Measurements from ENCODE around the gene PNPLA7. TPM values are rescaled to one million over a fixed set of nuclear protein-coding genes. Genes with fewer than 3 reads are reported as not detected.
A peak's percentile ranks its signal among the peaks of the same experiment; 100 is the strongest.

The PNPLA7 gene
- total and polyA plus RNA-seq, 4 donors: 0.75 to 6.5 (median 2.1) TPM

DNA sequence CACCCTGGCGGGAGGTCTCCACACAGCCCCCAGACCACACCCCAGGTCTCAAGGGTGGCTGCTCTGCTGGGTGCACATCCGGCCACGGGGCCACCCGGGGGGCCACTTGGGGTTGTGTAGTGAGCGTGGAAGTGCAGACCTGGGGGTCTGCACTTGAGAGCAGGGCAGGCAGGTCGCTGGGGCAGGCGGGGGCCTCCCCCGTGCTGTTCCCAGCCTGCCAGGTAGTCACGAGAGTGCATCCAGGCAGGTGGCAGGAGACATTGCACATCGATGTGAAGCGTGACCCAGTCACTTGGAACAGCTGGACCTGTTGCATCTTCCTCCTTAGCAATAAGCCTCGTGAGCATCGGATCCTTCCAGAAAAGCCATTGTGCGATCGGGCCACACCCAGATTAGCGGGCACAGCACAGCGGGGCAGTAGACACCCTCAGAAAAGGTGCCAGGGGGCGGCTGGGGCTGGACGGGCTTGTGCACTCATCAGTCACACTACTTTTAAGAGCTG lies 104.2 kb downstream of the PNPLA7 start (continued):
- TF ChIP-seq, protein P1, sequence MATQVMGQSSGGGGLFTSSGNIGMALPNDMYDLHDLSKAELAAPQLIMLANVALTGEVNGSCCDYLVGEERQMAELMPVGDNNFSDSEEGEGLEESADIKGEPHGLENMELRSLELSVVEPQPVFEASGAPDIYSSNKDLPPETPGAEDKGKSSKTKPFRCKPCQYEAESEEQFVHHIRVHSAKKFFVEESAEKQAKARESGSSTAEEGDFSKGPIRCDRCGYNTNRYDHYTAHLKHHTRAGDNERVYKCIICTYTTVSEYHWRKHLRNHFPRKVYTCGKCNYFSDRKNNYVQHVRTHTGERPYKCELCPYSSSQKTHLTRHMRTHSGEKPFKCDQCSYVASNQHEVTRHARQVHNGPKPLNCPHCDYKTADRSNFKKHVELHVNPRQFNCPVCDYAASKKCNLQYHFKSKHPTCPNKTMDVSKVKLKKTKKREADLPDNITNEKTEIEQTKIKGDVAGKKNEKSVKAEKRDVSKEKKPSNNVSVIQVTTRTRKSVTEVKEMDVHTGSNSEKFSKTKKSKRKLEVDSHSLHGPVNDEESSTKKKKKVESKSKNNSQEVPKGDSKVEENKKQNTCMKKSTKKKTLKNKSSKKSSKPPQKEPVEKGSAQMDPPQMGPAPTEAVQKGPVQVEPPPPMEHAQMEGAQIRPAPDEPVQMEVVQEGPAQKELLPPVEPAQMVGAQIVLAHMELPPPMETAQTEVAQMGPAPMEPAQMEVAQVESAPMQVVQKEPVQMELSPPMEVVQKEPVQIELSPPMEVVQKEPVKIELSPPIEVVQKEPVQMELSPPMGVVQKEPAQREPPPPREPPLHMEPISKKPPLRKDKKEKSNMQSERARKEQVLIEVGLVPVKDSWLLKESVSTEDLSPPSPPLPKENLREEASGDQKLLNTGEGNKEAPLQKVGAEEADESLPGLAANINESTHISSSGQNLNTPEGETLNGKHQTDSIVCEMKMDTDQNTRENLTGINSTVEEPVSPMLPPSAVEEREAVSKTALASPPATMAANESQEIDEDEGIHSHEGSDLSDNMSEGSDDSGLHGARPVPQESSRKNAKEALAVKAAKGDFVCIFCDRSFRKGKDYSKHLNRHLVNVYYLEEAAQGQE (IDR thresholded peaks at IDR 0.05): no peak
- no peak for TF ChIP-seq FOXA1 (IDR thresholded peaks at IDR 0.05)
- TF ChIP-seq RXRA (IDR thresholded peaks at IDR 0.05): no peak
- no peak for TF ChIP-seq SP1 (IDR thresholded peaks at IDR 0.05)
- TF ChIP-seq TAF1 (conservative IDR thresholded peaks at IDR 0.05): no peak
- no peak for TF ChIP-seq EGR1 (IDR thresholded peaks at IDR 0.05; ENCODE audit: low read depth in 2 of 2)
- TF ChIP-seq, protein P2, sequence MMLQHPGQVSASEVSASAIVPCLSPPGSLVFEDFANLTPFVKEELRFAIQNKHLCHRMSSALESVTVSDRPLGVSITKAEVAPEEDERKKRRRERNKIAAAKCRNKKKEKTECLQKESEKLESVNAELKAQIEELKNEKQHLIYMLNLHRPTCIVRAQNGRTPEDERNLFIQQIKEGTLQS (IDR thresholded peaks at IDR 0.05): no peak
- no peak for TF ChIP-seq JUND (IDR thresholded peaks at IDR 0.05)

DNA sequence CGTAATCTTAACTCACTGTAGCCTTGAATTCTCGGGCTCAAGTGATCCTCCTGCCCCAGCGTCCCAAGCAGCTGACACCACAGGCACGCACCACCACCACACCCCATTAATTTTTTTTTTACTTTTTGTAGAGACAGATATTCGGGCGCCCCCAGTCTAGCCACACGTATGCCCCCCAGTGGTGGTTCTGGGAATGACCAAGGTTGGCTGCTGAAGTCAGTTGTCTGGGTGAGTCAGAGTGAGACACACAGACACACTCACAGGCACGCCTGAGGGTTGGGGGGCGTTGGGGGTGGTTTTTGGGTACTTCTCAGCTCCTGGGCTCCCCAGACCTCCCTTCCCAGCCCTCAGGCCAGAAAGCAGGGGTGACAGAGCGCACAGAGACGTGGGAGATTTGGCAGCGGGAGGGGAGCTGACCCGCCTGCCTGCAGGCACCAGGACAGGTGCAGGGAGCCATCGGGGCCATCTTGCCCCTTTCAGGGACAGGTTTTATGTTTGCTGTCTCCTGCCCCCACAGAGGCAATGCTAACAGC lies 104.9 kb downstream of the PNPLA7 start:
- H3K9me3 ChIP-seq (ENCODE audit: control insufficient read depth in 4 of 4, low read length in 3 of 4): no peaks in the 10 kb centered on the region
- no peak overlapping the region for H3K4me3 ChIP-seq (ENCODE audit: low read depth in 1 of 3, low read length in 3 of 3)
- H3K27me3 ChIP-seq (ENCODE audit: control insufficient read depth in 4 of 4, insufficient read depth in 4 of 4, low read length in 3 of 4): no peaks in the 10 kb centered on the region
- 11% methylated on average over 14 of the region's 14 CpGs for WGBS
- peaks cover 4 to 14% (median 12%) of the 10 kb centered on the region in 4 donors for H3K4me1 ChIP-seq (ENCODE audit: control insufficient read depth in 4 of 4, insufficient read depth in 4 of 4, low read length in 3 of 4)
- peak; percentile 85 for DNase-seq (ENCODE audit: low spot score)
- no peak overlapping the region for H3K9ac ChIP-seq (ENCODE audit: low read depth in 1 of 2, low read length in 2 of 2)
- TF ChIP-seq YY1 (IDR thresholded peaks at IDR 0.05) (no peak), FOXA2 (IDR thresholded peaks at IDR 0.05) (no peak), FOXA1 (IDR thresholded peaks at IDR 0.05) (no peak), JUND (IDR thresholded peaks at IDR 0.05) (peak; percentile 36 to 48), NR2F2 (IDR thresholded peaks at IDR 0.05) (peak; percentile 10), GABPA (IDR thresholded peaks at IDR 0.05 in 1 of 2, conservative IDR thresholded peaks at IDR 0.05 in 1 of 2) (no peak), RXRA (IDR thresholded peaks at IDR 0.05) (no peak), HNF4G (IDR thresholded peaks at IDR 0.05) (no peak), TAF1 (conservative IDR thresholded peaks at IDR 0.05) (no peak), SP1 (IDR thresholded peaks at IDR 0.05) (no peak), EGR1 (IDR thresholded peaks at IDR 0.05; ENCODE audit: low read depth in 2 of 2) (no peak), RAD21 (IDR thresholded peaks at IDR 0.05) (peak; percentile 81 to 87), HNF4A (conservative IDR thresholded peaks at IDR 0.05) (no peak)
- TF ChIP-seq, protein P3, sequence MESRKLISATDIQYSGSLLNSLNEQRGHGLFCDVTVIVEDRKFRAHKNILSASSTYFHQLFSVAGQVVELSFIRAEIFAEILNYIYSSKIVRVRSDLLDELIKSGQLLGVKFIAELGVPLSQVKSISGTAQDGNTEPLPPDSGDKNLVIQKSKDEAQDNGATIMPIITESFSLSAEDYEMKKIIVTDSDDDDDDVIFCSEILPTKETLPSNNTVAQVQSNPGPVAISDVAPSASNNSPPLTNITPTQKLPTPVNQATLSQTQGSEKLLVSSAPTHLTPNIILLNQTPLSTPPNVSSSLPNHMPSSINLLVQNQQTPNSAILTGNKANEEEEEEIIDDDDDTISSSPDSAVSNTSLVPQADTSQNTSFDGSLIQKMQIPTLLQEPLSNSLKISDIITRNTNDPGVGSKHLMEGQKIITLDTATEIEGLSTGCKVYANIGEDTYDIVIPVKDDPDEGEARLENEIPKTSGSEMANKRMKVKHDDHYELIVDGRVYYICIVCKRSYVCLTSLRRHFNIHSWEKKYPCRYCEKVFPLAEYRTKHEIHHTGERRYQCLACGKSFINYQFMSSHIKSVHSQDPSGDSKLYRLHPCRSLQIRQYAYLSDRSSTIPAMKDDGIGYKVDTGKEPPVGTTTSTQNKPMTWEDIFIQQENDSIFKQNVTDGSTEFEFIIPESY (IDR thresholded peaks at IDR 0.05): no peak
- TF ChIP-seq, protein P1 (IDR thresholded peaks at IDR 0.05): no peak
- TF ChIP-seq, protein P4, sequence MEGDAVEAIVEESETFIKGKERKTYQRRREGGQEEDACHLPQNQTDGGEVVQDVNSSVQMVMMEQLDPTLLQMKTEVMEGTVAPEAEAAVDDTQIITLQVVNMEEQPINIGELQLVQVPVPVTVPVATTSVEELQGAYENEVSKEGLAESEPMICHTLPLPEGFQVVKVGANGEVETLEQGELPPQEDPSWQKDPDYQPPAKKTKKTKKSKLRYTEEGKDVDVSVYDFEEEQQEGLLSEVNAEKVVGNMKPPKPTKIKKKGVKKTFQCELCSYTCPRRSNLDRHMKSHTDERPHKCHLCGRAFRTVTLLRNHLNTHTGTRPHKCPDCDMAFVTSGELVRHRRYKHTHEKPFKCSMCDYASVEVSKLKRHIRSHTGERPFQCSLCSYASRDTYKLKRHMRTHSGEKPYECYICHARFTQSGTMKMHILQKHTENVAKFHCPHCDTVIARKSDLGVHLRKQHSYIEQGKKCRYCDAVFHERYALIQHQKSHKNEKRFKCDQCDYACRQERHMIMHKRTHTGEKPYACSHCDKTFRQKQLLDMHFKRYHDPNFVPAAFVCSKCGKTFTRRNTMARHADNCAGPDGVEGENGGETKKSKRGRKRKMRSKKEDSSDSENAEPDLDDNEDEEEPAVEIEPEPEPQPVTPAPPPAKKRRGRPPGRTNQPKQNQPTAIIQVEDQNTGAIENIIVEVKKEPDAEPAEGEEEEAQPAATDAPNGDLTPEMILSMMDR (IDR thresholded peaks at IDR 0.05; ENCODE audit: low read depth, low read length, missing input control): peak; percentile 82
- TF ChIP-seq, protein P2 (IDR thresholded peaks at IDR 0.05): no peak
- TF ChIP-seq, protein P5, sequence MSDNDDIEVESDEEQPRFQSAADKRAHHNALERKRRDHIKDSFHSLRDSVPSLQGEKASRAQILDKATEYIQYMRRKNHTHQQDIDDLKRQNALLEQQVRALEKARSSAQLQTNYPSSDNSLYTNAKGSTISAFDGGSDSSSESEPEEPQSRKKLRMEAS (IDR thresholded peaks at IDR 0.05): no peak
- no peak overlapping the region for H3K27ac ChIP-seq (ENCODE audit: low read depth in 1 of 2, low read length in 2 of 2)
- peaks cover 0 to 4% (median 2%) of the 10 kb centered on the region in 4 donors for H3K36me3 ChIP-seq (ENCODE audit: control insufficient read depth in 4 of 4, insufficient read depth in 3 of 4, low read depth in 1 of 4, low read length in 3 of 4)
